HEK293T (cell line): ENCODE results near the gene ASCC1.

Source experiments
- ARNT ChIP-seq: fragments of 450-650 bp; IDR thresholded peaks from 2 replicates; pipeline ENCODE4 v1.6.1; 2017; ENCODE audit warnings: mild to moderate bottlenecking
- BHLHE40 ChIP-seq: fragments of 450-650 bp; IDR thresholded peaks from 2 replicates; pipeline ENCODE4 v1.6.1; 2016; ENCODE audit warnings: mild to moderate bottlenecking, moderate library complexity, borderline replicate concordance
- FOXA1 ChIP-seq: fragments of 450-650 bp; IDR thresholded peaks from 2 replicates; pipeline ENCODE4 v1.6.1; 2016; ENCODE audit warnings: mild to moderate bottlenecking
- FOXK2 ChIP-seq: fragments of 450-650 bp; IDR thresholded peaks from 2 replicates; pipeline ENCODE4 v1.6.1; 2016; ENCODE audit warnings: mild to moderate bottlenecking
- FOXM1 ChIP-seq: fragments of 450-650 bp; IDR thresholded peaks from 2 replicates; pipeline ENCODE4 v1.6.1; 2017; ENCODE audit warnings: mild to moderate bottlenecking, borderline replicate concordance
- HDGF ChIP-seq: fragments of 450-650 bp; IDR thresholded peaks from 2 replicates; pipeline ENCODE4 v1.6.1; 2017; ENCODE audit warnings: antibody characterized with exemption, borderline replicate concordance
- LEF1 ChIP-seq: fragments of 450-650 bp; IDR thresholded peaks from 2 replicates; pipeline ENCODE4 v1.6.1; 2017; ENCODE audit warnings: mild to moderate bottlenecking, borderline replicate concordance
- SP1 ChIP-seq: fragments of 450-650 bp; IDR thresholded peaks from 2 replicates; pipeline ENCODE4 v1.6.1; 2017
- SUZ12 ChIP-seq: fragments of 450-650 bp; IDR thresholded peaks from 2 replicates; pipeline ENCODE4 v1.6.1; 2016; ENCODE audit warnings: mild to moderate bottlenecking
- TARDBP ChIP-seq: fragments of 450-650 bp; IDR thresholded peaks from 2 replicates; pipeline ENCODE4 v1.6.1; 2016

DNA sequence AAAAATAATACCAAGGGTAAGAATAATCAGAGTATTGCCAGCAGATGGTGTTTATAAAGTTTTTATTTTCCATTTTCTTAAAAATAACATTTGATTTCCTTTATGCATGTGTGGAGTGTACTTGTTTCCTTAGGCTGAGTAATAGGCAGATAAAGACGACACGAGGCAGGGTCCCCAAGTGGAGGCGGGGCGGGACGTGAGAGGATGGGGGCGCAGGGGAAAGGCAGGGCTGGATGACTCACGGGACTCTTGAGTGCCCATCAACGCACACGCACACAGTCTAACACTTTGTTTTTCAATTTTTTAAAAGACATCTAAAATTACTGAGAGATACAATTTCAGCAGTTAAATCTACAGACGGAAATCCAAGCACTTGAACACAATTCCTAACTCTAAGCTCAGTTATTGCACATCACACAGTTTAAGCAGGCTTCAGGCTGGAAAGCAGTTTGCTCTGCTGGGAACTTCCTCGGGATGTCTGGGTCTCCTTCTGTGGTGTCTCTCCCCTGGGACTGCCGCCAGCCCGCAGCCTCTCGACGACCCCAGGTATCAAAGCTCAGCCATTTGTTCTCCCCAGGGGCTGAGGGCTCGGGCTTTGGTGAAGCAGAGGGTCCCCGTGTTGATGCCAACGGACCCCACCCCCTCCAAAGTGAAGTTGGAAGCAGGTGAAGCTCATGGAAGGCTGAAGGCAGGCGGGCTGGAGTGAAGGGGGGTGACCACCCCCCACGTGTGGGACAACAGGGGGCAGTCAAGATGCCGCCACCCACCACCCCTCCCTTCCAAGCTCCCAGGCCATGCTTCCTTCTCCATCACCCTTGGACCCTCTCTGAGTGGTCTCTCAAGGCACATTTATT is 156.9 kb downstream of the ASCC1 start:
- no peak for TF ChIP-seq BHLHE40
- no peak for TF ChIP-seq SP1
- no peak for TF ChIP-seq FOXA1
- TF ChIP-seq SUZ12, result no peak
- TF ChIP-seq LEF1, result no peak
- TF ChIP-seq TARDBP, result no peak
- no peak for TF ChIP-seq FOXM1
- no peak for TF ChIP-seq ARNT
- TF ChIP-seq FOXK2, result no peak
- TF ChIP-seq HDGF, result no peak
